ENCODE results near the gene DARS2. TPM values are rescaled to one million over a fixed set of nuclear protein-coding genes. Genes with fewer than 3 reads are reported as not detected.

Gene DARS2
- total and polyA plus RNA-seq, 2 of the 4 experiments (the other 2 are of a cell fraction) = 14.8 to 18.8 TPM

DNA sequence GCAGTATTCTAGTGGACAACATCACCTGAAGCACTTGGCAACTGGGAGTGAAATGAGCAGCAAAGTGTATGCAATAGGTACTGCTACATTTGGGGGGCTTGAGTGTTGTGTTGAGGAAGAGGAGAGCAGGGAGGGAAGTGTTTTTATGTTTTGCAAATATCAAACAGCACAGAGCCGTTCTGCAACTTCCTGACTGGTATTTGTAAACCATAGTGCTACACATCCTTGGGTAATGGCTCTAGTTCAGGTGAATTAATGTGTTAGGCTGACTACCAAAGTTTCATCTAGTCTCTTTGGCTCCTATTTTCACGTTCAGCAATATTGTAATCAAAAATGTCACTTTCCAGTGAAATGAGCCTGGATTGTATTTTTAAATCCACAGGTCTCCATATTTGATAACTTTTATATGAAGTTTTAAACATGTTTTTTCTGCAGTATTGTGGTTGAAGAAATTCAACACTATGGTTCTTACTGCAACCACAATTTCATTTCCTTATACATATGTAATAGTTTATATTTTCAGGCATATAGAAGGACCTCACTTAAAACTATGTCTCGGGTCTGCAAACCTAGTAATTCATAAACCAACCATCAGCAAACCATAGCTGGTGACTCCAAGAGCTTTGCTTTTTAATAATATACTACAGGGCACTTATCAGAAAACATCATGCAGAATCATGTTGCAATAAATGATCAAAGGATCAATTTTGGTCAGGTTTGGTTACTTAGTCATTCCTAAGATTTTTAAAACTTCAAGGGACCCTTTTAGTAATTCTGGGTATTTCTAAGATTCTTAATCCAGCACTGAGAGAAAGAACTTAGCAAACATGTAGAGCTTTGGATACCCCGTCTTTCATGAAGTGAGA, 62.5 kb downstream of the DARS2 start:
- Histone ChIP-seq H2AFZ (replicated peaks; ENCODE audit: low read length, poor library complexity) (no peak overlapping the region), H3K27me3 (ENCODE audit: control insufficient read depth, insufficient read depth, low read length) (no peaks in the 10 kb centered on the region), H2BK20ac (ENCODE audit: low read depth, low read length) (no peak overlapping the region), H3K9ac (ENCODE audit: low read depth, low read length) (no peak overlapping the region), H3K23ac (ENCODE audit: low read depth, low read length) (no peak overlapping the region), H4K8ac (ENCODE audit: low read depth in 2 of 2, low read length in 2 of 2) (no peak overlapping the region), H2BK15ac (ENCODE audit: low read depth, low read length) (no peak overlapping the region), H3K18ac (ENCODE audit: low read depth, low read length) (no peak overlapping the region), H3K79me1 (ENCODE audit: low read depth in 1 of 2, low read length in 2 of 2) (peaks cover 0 to 3% of the 10 kb centered on the region in 2 experiments; a peak in 1 of 4 replicates), H4K91ac (ENCODE audit: insufficient read depth, low read depth, low read length) (no peak overlapping the region), H3K36me3 (ENCODE audit: control insufficient read depth, insufficient read depth, low read length) (peaks cover 13% of the 10 kb centered on the region), H3K56ac (ENCODE audit: extremely low read depth, insufficient read depth, low read length) (no peak overlapping the region), H3K27ac (ENCODE audit: insufficient read depth, low read length) (no peak overlapping the region), H3K4ac (ENCODE audit: low read depth, low read length) (no peak overlapping the region), H3K4me1 (ENCODE audit: control insufficient read depth, insufficient read depth, low read length) (no peaks in the 10 kb centered on the region), H2BK120ac (ENCODE audit: low read depth, low read length) (no peak overlapping the region), H3K4me2 (ENCODE audit: low read depth, low read length) (no peak overlapping the region), H3K14ac (replicated peaks; ENCODE audit: low read depth, low read length) (no peak overlapping the region), H2AK5ac (ENCODE audit: low read depth, low read length) (no peak overlapping the region), H4K20me1 (ENCODE audit: insufficient read depth, low read length) (no peaks in the 10 kb centered on the region), H2AK9ac (replicated peaks; ENCODE audit: low read depth, low read length, poor library complexity) (no peak overlapping the region), H3K9me3 (ENCODE audit: control insufficient read depth, insufficient read depth, low read length) (no peaks in the 10 kb centered on the region), H3K9me1 (ENCODE audit: insufficient read depth, low read length) (no peaks in the 10 kb centered on the region; the same call in 1 of the 2 replicates), H3K4me3 (ENCODE audit: insufficient read depth, low read depth, low read length) (no peak overlapping the region), H4K5ac (ENCODE audit: low read depth, low read length) (no peak overlapping the region), H2BK5ac (ENCODE audit: low read depth, low read length, poor library complexity, severe bottlenecking) (no peak overlapping the region)
- DNase-seq (no peak), ATAC-seq (ENCODE audit: low read depth) (no peak)
- WGBS, 2 experiments (ENCODE audit: extremely low coverage in 2 of 2, insufficient read length in 1 of 2) = no CpG with 5 or more reads among the region's 4 CpGs
- POLR2A ChIA-PET (ENCODE audit: unreplicated experiment) = no interaction called here
- in situ Hi-C loops (cut with MboI; ENCODE audit: low sequenced_read_pairs) (no loop called here), dilution Hi-C loops (cut with HindIII; ENCODE audit: low sequenced_read_pairs, unreplicated experiment) (no loop called here), intact Hi-C loops (cut with micrococcal nuclease) (no loop called here)
- CTCF ChIA-PET = no interaction called here
- BruUV-seq (replicated peaks) = no TSS peak
- TF ChIP-seq RCOR1 (IDR thresholded peaks at IDR 0.05; ENCODE audit: insufficient replicate concordance, low read length) = no peak
- TF ChIP-seq MAFK (IDR thresholded peaks at IDR 0.05; ENCODE audit: low read depth, low read length) = no peak
- no peak for TF ChIP-seq POLR2A (IDR thresholded peaks at IDR 0.05; ENCODE audit: low read depth, low read length)
- TF ChIP-seq, protein P1, sequence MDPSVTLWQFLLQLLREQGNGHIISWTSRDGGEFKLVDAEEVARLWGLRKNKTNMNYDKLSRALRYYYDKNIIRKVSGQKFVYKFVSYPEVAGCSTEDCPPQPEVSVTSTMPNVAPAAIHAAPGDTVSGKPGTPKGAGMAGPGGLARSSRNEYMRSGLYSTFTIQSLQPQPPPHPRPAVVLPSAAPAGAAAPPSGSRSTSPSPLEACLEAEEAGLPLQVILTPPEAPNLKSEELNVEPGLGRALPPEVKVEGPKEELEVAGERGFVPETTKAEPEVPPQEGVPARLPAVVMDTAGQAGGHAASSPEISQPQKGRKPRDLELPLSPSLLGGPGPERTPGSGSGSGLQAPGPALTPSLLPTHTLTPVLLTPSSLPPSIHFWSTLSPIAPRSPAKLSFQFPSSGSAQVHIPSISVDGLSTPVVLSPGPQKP (IDR thresholded peaks at IDR 0.05; ENCODE audit: borderline replicate concordance, low read depth, low read length) = no peak
- no peak for TF ChIP-seq BHLHE40 (IDR thresholded peaks at IDR 0.05; ENCODE audit: low read depth, low read length)
- no peak for TF ChIP-seq MXI1 (IDR thresholded peaks at IDR 0.05; ENCODE audit: borderline replicate concordance, low read depth, low read length)
- no peak for TF ChIP-seq RAD21 (IDR thresholded peaks at IDR 0.05; ENCODE audit: low read length)
- TF ChIP-seq SMC3 (IDR thresholded peaks at IDR 0.05; ENCODE audit: low read depth, low read length) = no peak
- TF ChIP-seq, protein P2, sequence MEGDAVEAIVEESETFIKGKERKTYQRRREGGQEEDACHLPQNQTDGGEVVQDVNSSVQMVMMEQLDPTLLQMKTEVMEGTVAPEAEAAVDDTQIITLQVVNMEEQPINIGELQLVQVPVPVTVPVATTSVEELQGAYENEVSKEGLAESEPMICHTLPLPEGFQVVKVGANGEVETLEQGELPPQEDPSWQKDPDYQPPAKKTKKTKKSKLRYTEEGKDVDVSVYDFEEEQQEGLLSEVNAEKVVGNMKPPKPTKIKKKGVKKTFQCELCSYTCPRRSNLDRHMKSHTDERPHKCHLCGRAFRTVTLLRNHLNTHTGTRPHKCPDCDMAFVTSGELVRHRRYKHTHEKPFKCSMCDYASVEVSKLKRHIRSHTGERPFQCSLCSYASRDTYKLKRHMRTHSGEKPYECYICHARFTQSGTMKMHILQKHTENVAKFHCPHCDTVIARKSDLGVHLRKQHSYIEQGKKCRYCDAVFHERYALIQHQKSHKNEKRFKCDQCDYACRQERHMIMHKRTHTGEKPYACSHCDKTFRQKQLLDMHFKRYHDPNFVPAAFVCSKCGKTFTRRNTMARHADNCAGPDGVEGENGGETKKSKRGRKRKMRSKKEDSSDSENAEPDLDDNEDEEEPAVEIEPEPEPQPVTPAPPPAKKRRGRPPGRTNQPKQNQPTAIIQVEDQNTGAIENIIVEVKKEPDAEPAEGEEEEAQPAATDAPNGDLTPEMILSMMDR (conservative IDR thresholded peaks at IDR 0.05; ENCODE audit: low read depth, low read length) = no peak
- TF ChIP-seq FOS (IDR thresholded peaks at IDR 0.05; ENCODE audit: low read depth, low read length) = no peak
- TF ChIP-seq, protein P3, sequence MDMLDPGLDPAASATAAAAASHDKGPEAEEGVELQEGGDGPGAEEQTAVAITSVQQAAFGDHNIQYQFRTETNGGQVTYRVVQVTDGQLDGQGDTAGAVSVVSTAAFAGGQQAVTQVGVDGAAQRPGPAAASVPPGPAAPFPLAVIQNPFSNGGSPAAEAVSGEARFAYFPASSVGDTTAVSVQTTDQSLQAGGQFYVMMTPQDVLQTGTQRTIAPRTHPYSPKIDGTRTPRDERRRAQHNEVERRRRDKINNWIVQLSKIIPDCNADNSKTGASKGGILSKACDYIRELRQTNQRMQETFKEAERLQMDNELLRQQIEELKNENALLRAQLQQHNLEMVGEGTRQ (IDR thresholded peaks at IDR 0.05; ENCODE audit: low read depth, low read length) = no peak
- TF ChIP-seq CEBPB (IDR thresholded peaks at IDR 0.05; ENCODE audit: low read depth, low read length) = no peak
- TF ChIP-seq MAZ (IDR thresholded peaks at IDR 0.05; ENCODE audit: borderline replicate concordance, low read depth, low read length) = no peak
- TF ChIP-seq NFE2L2 (IDR thresholded peaks at IDR 0.05; ENCODE audit: low read depth, low read length) = no peak
- TF ChIP-seq RFX5 (IDR thresholded peaks at IDR 0.05; ENCODE audit: low read depth, low read length) = no peak
